Measurements from ENCODE around the gene CPNE2.
"Not testable (repeated sequence)": the region's sequence is repeated elsewhere in the genome, so short reads cannot be mapped to it uniquely, and the experiment has no call there.

Gene CPNE2

DNA sequence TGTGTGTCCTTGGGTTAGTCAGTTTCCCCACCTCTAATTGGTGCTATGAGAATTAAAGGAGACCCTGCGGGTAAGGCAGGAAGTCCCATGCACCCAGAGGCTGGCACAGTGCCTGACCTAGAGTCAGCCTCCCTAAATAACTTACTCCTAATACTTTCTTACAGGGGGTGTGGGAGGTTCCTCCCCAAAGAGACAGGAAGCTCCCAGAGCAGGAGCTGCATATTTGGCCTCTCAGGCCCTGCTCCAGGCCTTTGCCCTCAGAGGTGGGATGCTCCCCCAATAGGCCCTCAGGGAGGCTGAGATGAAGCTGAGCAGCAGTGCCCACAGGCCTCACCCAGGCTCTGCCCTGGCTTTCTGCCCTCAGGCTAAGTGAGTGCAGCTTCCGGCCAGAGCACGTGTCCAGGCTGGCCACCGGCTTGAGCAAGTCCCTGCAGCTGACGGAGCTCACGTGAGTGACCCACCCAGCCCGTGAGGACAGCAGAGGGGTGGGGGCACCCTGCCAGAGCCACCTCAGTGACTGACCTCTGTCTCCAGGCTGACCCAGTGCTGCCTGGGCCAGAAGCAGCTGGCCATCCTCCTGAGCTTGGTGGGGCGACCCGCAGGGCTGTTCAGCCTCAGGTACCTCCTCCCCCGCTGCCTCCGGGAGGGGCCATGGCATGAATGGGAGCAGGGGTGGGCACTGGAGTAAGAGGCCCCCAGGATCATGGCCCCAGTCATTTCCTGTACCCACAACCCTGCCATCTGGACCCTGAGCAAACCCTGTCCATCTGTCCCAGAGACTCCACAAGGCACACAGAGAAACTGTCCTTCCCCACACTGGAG lies 31.1 kb upstream of the CPNE2 start:
- peak; percentile 83 for DNase-seq (ENCODE audit: low spot score)
- TF ChIP-seq, protein P1, sequence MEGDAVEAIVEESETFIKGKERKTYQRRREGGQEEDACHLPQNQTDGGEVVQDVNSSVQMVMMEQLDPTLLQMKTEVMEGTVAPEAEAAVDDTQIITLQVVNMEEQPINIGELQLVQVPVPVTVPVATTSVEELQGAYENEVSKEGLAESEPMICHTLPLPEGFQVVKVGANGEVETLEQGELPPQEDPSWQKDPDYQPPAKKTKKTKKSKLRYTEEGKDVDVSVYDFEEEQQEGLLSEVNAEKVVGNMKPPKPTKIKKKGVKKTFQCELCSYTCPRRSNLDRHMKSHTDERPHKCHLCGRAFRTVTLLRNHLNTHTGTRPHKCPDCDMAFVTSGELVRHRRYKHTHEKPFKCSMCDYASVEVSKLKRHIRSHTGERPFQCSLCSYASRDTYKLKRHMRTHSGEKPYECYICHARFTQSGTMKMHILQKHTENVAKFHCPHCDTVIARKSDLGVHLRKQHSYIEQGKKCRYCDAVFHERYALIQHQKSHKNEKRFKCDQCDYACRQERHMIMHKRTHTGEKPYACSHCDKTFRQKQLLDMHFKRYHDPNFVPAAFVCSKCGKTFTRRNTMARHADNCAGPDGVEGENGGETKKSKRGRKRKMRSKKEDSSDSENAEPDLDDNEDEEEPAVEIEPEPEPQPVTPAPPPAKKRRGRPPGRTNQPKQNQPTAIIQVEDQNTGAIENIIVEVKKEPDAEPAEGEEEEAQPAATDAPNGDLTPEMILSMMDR (IDR thresholded peaks at IDR 0.05; ENCODE audit: poor library complexity, severe bottlenecking): no peak
- peak; percentile 85 for ATAC-seq (ENCODE audit: low read depth)
- peaks cover 18% of the 10 kb centered on the region for H3K4me1 ChIP-seq (ENCODE audit: insufficient read depth, poor library complexity, severe bottlenecking)
- no peaks in the 10 kb centered on the region for H3K27me3 ChIP-seq (ENCODE audit: insufficient read depth, poor library complexity, severe bottlenecking)
- H3K36me3 ChIP-seq (ENCODE audit: low read depth): no peaks in the 10 kb centered on the region
- H3K9me3 ChIP-seq (ENCODE audit: severe bottlenecking): no peaks in the 10 kb centered on the region
- no peak overlapping the region for H3K4me3 ChIP-seq (ENCODE audit: severe bottlenecking)
- H3K27ac ChIP-seq (ENCODE audit: poor library complexity, severe bottlenecking): peak overlapping the region; percentile 78

DNA sequence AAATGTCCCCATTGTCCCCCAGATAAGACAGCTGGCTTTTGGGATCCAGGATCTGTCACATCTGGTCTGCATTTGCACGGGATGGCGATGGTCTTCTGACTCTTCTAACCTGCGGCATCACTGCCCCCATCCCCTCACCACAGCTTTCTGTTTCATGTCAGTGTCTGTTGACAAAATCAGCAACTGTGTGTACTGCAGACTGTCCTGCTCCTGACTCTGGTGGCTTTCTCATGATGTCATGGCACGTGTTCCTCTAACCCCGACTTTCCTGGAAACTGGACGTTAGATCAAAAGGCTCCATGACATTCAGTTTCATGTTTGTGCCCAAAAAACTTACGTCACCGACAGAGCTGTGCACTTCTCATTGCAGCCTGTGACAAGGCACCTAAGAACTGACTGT lies 30.1 kb upstream of the CPNE2 start:
- no peaks in the 10 kb centered on the region for H3K27me3 ChIP-seq (ENCODE audit: insufficient read depth, poor library complexity, severe bottlenecking)
- TF ChIP-seq, protein P1 (IDR thresholded peaks at IDR 0.05; ENCODE audit: poor library complexity, severe bottlenecking): no peak
- no peak for ATAC-seq (ENCODE audit: low read depth)
- H3K9me3 ChIP-seq (ENCODE audit: severe bottlenecking): no peaks in the 10 kb centered on the region
- no peaks in the 10 kb centered on the region for H3K36me3 ChIP-seq (ENCODE audit: low read depth)
- DNase-seq (ENCODE audit: low spot score): no peak
- peaks cover 18% of the 10 kb centered on the region for H3K4me1 ChIP-seq (ENCODE audit: insufficient read depth, poor library complexity, severe bottlenecking)
- H3K4me3 ChIP-seq (ENCODE audit: severe bottlenecking): no peak overlapping the region
- peak overlapping the region; percentile 78 for H3K27ac ChIP-seq (ENCODE audit: poor library complexity, severe bottlenecking)

DNA sequence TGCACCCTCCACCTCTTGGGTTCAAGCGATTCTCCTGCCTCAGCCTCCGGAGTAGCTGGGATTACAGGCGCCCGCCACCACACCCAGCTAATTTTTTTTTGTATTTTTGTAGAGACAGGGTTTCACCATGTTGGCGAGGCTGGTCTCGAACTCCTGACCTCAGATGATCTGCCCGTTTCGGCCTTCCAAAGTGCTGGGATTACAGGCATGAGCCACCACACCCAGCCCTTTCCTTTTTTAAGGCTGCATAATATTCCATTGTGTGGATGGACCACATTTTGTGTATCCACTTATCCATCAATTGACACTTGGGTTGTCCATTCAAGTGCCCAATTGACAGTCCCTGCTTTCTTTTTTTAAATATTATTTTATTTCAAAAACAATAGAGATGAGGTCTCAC lies 29.2 kb upstream of the CPNE2 start:
- not testable (repeated sequence) for H3K4me3 ChIP-seq (ENCODE audit: severe bottlenecking); H3K9me3 ChIP-seq (ENCODE audit: severe bottlenecking); H3K36me3 ChIP-seq (ENCODE audit: low read depth); DNase-seq (ENCODE audit: low spot score); H3K27ac ChIP-seq (ENCODE audit: poor library complexity, severe bottlenecking); ATAC-seq (ENCODE audit: low read depth); H3K27me3 ChIP-seq (ENCODE audit: insufficient read depth, poor library complexity, severe bottlenecking)
- H3K4me1 ChIP-seq (ENCODE audit: insufficient read depth, poor library complexity, severe bottlenecking): peaks cover 18% of the 10 kb centered on the region

DNA sequence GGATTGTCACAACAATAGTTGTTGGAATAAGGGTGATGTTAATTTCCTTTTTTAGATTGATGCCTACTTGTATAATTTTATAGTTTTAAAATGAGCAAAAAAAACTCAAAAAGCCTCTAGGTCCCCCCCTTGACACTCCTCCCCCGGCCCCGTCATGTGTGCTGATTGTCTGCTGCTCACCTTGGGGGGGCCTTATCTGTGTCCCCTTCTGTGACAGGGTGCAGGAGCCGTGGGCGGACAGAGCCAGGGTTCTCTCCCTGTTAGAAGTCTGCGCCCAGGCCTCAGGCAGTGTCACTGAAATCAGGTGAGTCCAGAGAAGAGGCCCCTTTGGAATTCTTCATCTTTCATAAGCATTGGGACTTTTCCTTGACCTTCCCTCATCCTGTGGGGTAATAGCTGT lies 27.4 kb upstream of the CPNE2 start:
- Histone ChIP-seq H3K4me3 (ENCODE audit: severe bottlenecking) (no peak overlapping the region), H3K36me3 (ENCODE audit: low read depth) (no peaks in the 10 kb centered on the region), H3K4me1 (ENCODE audit: insufficient read depth, poor library complexity, severe bottlenecking) (peaks cover 18% of the 10 kb centered on the region), H3K9me3 (ENCODE audit: severe bottlenecking) (no peaks in the 10 kb centered on the region), H3K27me3 (ENCODE audit: insufficient read depth, poor library complexity, severe bottlenecking) (no peaks in the 10 kb centered on the region), H3K27ac (ENCODE audit: poor library complexity, severe bottlenecking) (no peak overlapping the region)
- TF ChIP-seq, protein P1 (IDR thresholded peaks at IDR 0.05; ENCODE audit: poor library complexity, severe bottlenecking): no peak
- DNase-seq (ENCODE audit: low spot score) (no peak), ATAC-seq (ENCODE audit: low read depth) (no peak)

DNA sequence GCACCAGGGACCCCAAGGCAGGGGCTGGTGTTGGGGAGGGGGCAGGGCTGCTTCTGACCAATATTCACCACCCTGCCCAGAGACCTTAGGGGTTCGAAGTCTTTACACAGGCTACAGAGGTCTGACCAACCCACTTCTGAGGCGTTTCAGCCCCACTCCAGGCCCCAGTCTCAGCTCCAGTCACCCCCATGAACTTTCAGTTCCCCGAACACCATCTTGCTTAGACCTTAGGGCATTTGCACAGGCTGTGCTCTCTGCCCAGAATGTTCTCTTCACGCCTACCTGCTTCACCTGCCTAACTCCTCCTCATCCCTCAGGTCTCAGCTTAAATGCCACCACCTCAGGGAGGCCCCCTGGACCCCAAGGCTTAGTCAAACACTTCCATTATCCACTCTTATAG lies 25.8 kb upstream of the CPNE2 start:
- Histone ChIP-seq H3K4me3 (ENCODE audit: severe bottlenecking) (no peak overlapping the region), H3K36me3 (ENCODE audit: low read depth) (no peaks in the 10 kb centered on the region), H3K9me3 (ENCODE audit: severe bottlenecking) (no peaks in the 10 kb centered on the region), H3K27ac (ENCODE audit: poor library complexity, severe bottlenecking) (no peak overlapping the region), H3K4me1 (ENCODE audit: insufficient read depth, poor library complexity, severe bottlenecking) (peaks cover 3% of the 10 kb centered on the region), H3K27me3 (ENCODE audit: insufficient read depth, poor library complexity, severe bottlenecking) (no peaks in the 10 kb centered on the region)
- no peak for DNase-seq (ENCODE audit: low spot score)
- TF ChIP-seq, protein P1 (IDR thresholded peaks at IDR 0.05; ENCODE audit: poor library complexity, severe bottlenecking): no peak
- ATAC-seq (ENCODE audit: low read depth): no peak
